MCF 10A (cell line): ENCODE data around the gene KCNT2. TPM values are rescaled to one million over a fixed set of nuclear protein-coding genes. Genes with fewer than 3 reads are reported as not detected.
"Not testable (repeated sequence)": the region's sequence is repeated elsewhere in the genome, so short reads cannot be mapped to it uniquely, and the experiment has no call there.

ENCODE experiments used
- BruUV-seq: library from RNA; stranded (reverse); fragments of 400-500 nt; replicated peaks from 2 replicates; lab custom pipeline; 2021; lab: Mats Ljungman, UMichigan
- CTCF ChIA-PET: fragments of 300-600 bp; sonication (Branson Sonifier 250); formaldehyde crosslinking; extraction: SDS; loops from one replicate; lab custom pipeline; 2021; ENCODE audit warnings: antibody characterized with exemption, inconsistent platforms; lab: Yijun Ruan, JAX
- POLR2A ChIA-PET: fragments of 300-600, 350-650 bp; sonication (Branson Sonifier 250); formaldehyde crosslinking; extraction: SDS; loops from one replicate; lab custom pipeline; 2020; ENCODE audit warnings: antibody characterized with exemption, inconsistent platforms; lab: Yijun Ruan, JAX
- DNase-seq: peaks from one replicate; pipeline ENCODE4 v3.0.0-alpha.2; 2018; ENCODE audit not compliant: unreplicated experiment
- H3K27ac Mint-ChIP-seq: one replicate; pipeline ENCODE4 v1.8.0; 2022; ENCODE audit warnings: mild to moderate bottlenecking, low read depth, mixed read lengths; ENCODE audit not compliant: unreplicated experiment
- H3K27me3 Mint-ChIP-seq: one replicate; pipeline ENCODE4 v1.8.0; 2022; ENCODE audit warnings: mixed read lengths; ENCODE audit not compliant: insufficient read depth, unreplicated experiment
- H3K36me3 Mint-ChIP-seq: one replicate; pipeline ENCODE4 v1.8.0; 2022; ENCODE audit warnings: mild to moderate bottlenecking, moderate library complexity, mixed read lengths; ENCODE audit not compliant: insufficient read depth, unreplicated experiment
- H3K4me1 Mint-ChIP-seq: one replicate; pipeline ENCODE4 v1.8.0; 2022; ENCODE audit warnings: mixed read lengths; ENCODE audit not compliant: insufficient read depth, unreplicated experiment
- H3K4me3 Mint-ChIP-seq: one replicate; pipeline ENCODE4 v1.8.0; 2022; ENCODE audit warnings: mild to moderate bottlenecking, moderate library complexity, mixed read lengths; ENCODE audit not compliant: unreplicated experiment
- H3K9me3 Mint-ChIP-seq: one replicate; pipeline ENCODE4 v1.8.0; 2022; ENCODE audit warnings: mixed read lengths; ENCODE audit not compliant: unreplicated experiment
- CTCF ChIP-seq: fragments of 200-600 bp; IDR thresholded peaks from one replicate; pipeline ENCODE4 v1.8.0; 2022; ENCODE audit warnings: antibody characterized with exemption, mild to moderate bottlenecking; ENCODE audit not compliant: unreplicated experiment
- intact Hi-C: fragments of 100-400 bp; cut with micrococcal nuclease; formaldehyde crosslinking; loops from 2 replicates; pipeline ENCODE4 v1.14.1; 2022
- total RNA-seq: library from RNA; stranded (reverse); gene quantifications from 2 replicates; pipeline ENCODE4 v1.2.3, GENCODE V29; 2022

KCNT2 gene
- total RNA-seq, 1 experiment from 2014 or later = 1.5 TPM

GRCh38 chr1:196278816-196279215 lies 329.4 kb downstream of the KCNT2 start:
- POLR2A ChIA-PET = no interaction called here

GRCh38 chr1:196277860-196278259 lies 330.4 kb downstream of the KCNT2 start:
- H3K4me3 Mint-ChIP-seq = no peak overlapping the region
- H3K4me1 Mint-ChIP-seq = no peaks in the 10 kb centered on the region
- intact Hi-C loops = no loop called here
- no peaks in the 10 kb centered on the region for H3K36me3 Mint-ChIP-seq
- H3K9me3 Mint-ChIP-seq = no peaks in the 10 kb centered on the region
- no TSS peak for BruUV-seq
- DNase-seq = no peak
- no peak overlapping the region for H3K27ac Mint-ChIP-seq
- H3K27me3 Mint-ChIP-seq = no peaks in the 10 kb centered on the region
- TF ChIP-seq CTCF = no peak
- CTCF ChIA-PET = interaction anchor here (1.0 kb wide), 1 partner anchor 33 kb away, joined by 3 read pairs; no protein-coding TSS in a partner anchor
- POLR2A ChIA-PET = no interaction called here

More at GRCh38 chr1:196278816-196279215, 329.4 kb downstream of the KCNT2 start:
- BruUV-seq = no TSS peak
- intact Hi-C loops = no loop called here
- Mint-ChIP-seq H3K9me3 (no peaks in the 10 kb centered on the region), H3K4me1 (no peaks in the 10 kb centered on the region), H3K36me3 (no peaks in the 10 kb centered on the region), H3K27ac (no peak overlapping the region), H3K27me3 (no peaks in the 10 kb centered on the region), H3K4me3 (no peak overlapping the region)
- DNase-seq = no peak
- CTCF ChIA-PET = no interaction called here
- no peak for TF ChIP-seq CTCF

- no TSS peak for BruUV-seq
- Mint-ChIP-seq H3K9me3 (no peaks in the 10 kb centered on the region), H3K27ac (no peak overlapping the region), H3K36me3 (no peaks in the 10 kb centered on the region), H3K4me3 (no peak overlapping the region), H3K4me1 (no peaks in the 10 kb centered on the region), H3K27me3 (no peaks in the 10 kb centered on the region)
- DNase-seq = no peak
- ChIA-PET CTCF (interaction anchor here (0.8 to 1.2 kb wide), 2 partner anchors 29 to 332 kb away, joined by 3 read pairs; no protein-coding TSS in a partner anchor), POLR2A (no interaction called here)
- no peak for TF ChIP-seq CTCF
- intact Hi-C loops = no loop called here
These were observed 336.9 kb downstream of the KCNT2 start for GRCh38 chr1:196271212-196271947.

- BruUV-seq, CTCF ChIA-PET: not testable (repeated sequence)
These were observed 345.2 kb downstream of the KCNT2 start for GRCh38 chr1:196263086-196263485.

More at GRCh38 chr1:196263086-196263485, 345.2 kb downstream of the KCNT2 start:
- H3K4me1 Mint-ChIP-seq, DNase-seq, H3K36me3 Mint-ChIP-seq, H3K4me3 Mint-ChIP-seq, H3K27ac Mint-ChIP-seq, intact Hi-C loops, H3K27me3 Mint-ChIP-seq, POLR2A ChIA-PET, H3K9me3 Mint-ChIP-seq: not testable (repeated sequence)
